GM12878 (cell line): ENCODE data around the gene COL1A1. TPM values are rescaled to one million over a fixed set of nuclear protein-coding genes. Genes with fewer than 3 reads are reported as not detected.

Source experiments
- ATAC-seq: fragments of 200-7000 bp; cut with Tn5 transposase; 3 replicates; pipeline ENCODE4 v1.9.1; 2020; ENCODE audit warnings: mild to moderate bottlenecking, moderate library complexity
- BruUV-seq: library from RNA; stranded (reverse); fragments of 400-500 nt; replicated peaks from 2 replicates; lab custom pipeline; 2021; lab: Mats Ljungman, UMichigan
- CTCF ChIA-PET: fragments of 300-600 bp; sonication (Branson Sonifier 250); formaldehyde crosslinking; extraction: SDS; loops from one replicate; lab custom pipeline; 2021; ENCODE audit warnings: inconsistent platforms; lab: Yijun Ruan, JAX
- POLR2A ChIA-PET: fragments of 350-600 bp; formaldehyde crosslinking; extraction: SDS; loops from one replicate; lab custom pipeline; 2021; ENCODE audit warnings: inconsistent platforms; lab: Charles Lee
- RAD21 ChIA-PET: fragments of 300-600 bp; sonication (Branson Sonifier 250); formaldehyde crosslinking; loops from one replicate; lab custom pipeline; 2023; ENCODE audit warnings: antibody characterized with exemption; ENCODE audit not compliant: unreplicated experiment; lab: Charles Lee
- SMC1A ChIA-PET: fragments of 300-600 bp; sonication (Branson Sonifier 250); formaldehyde crosslinking; loops from one replicate; lab custom pipeline; 2023; ENCODE audit not compliant: unreplicated experiment, uncharacterized antibody; lab: Charles Lee
- DNase-seq: peaks from one replicate; pipeline ENCODE4 v3.0.0-alpha.2; 2011; ENCODE audit warnings: low read depth, low spot score
- FAIRE-seq: peaks from 3 replicates; lab custom pipeline; 2011; peaks lifted over from hg19 to GRCh38; lab: Jason Lieb, UNC
- H2AFZ ChIP-seq: 2 replicates; pipeline ENCODE4 v1.6.0; 2011; ENCODE audit warnings: low read depth, low read length, control low read depth; ENCODE audit not compliant: control insufficient read depth
- H3K27ac ChIP-seq: 2 replicates; pipeline ENCODE4 v1.5.1; 2011; ENCODE audit warnings: control low read depth; ENCODE audit not compliant: control insufficient read depth, insufficient read depth
- H3K27me3 ChIP-seq, 2 experiments: replicated peaks in 1 of 2; 2 replicates each; pipeline versions ENCODE4 v1.6.0 to v1.6.1; 2011; ENCODE audit warnings: low read length in 1 of 2; ENCODE audit not compliant: control insufficient read depth in 2 of 2, insufficient read depth in 2 of 2
- H3K36me3 ChIP-seq, 2 experiments: 2 replicates each; pipeline ENCODE4 v1.5.1; 2011; ENCODE audit warnings: low read length in 1 of 2; ENCODE audit not compliant: control insufficient read depth in 2 of 2, insufficient read depth in 2 of 2
- H3K4me1 ChIP-seq: 2 replicates; pipeline ENCODE4 v1.6.1; 2011; ENCODE audit warnings: mild to moderate bottlenecking, low read length, moderate library complexity, mixed read lengths; ENCODE audit not compliant: control insufficient read depth, insufficient read depth
- H3K4me2 ChIP-seq: 2 replicates; pipeline ENCODE4 v1.6.0; 2011; ENCODE audit warnings: control low read depth; ENCODE audit not compliant: control insufficient read depth, insufficient read depth
- H3K4me3 ChIP-seq: fragments of 200-600 bp; sonication (generic); 2 replicates; pipeline ENCODE4 v1.5.1; 2016
- H3K79me2 ChIP-seq: 2 replicates; pipeline ENCODE4 v1.6.0; 2011; ENCODE audit warnings: low read length; ENCODE audit not compliant: control insufficient read depth, insufficient read depth
- H3K9ac ChIP-seq: 2 replicates; pipeline ENCODE4 v1.8.0; 2011; ENCODE audit warnings: low read length, control low read depth, mixed read lengths; ENCODE audit not compliant: control insufficient read depth, insufficient read depth
- H3K9me3 ChIP-seq: replicated peaks from 3 replicates; pipeline ENCODE4 v1.5.1; 2011; ENCODE audit warnings: mild to moderate bottlenecking, low read length; ENCODE audit not compliant: control insufficient read depth, insufficient read depth
- H4K20me1 ChIP-seq: 2 replicates; pipeline ENCODE4 v1.6.0; 2011; ENCODE audit not compliant: control insufficient read depth, insufficient read depth
- FOXK2 ChIP-seq: fragments of 450-650 bp; IDR thresholded peaks from 2 replicates; pipeline ENCODE4 v1.6.1; 2017; ENCODE audit warnings: mild to moderate bottlenecking, moderate library complexity
- IKZF1 ChIP-seq: fragments of 450-650 bp; conservative IDR thresholded peaks from 2 replicates; pipeline ENCODE4 v1.6.1; 2017; ENCODE audit warnings: antibody characterized with exemption, mild to moderate bottlenecking
- LARP7 ChIP-seq: fragments of 450-650 bp; IDR thresholded peaks from 2 replicates; pipeline ENCODE4 v1.6.1; 2017; ENCODE audit warnings: mild to moderate bottlenecking
- MXI1 ChIP-seq: fragments of 150-350 bp; IDR thresholded peaks from 2 replicates; pipeline ENCODE4 v1.6.1; 2011; ENCODE audit warnings: low read depth, mild to moderate bottlenecking, inconsistent platforms, low read length, improper control_type of control experiment
- NFIC ChIP-seq: IDR thresholded peaks from 2 replicates; pipeline ENCODE4 v1.6.1; 2012; ENCODE audit warnings: low read depth, mild to moderate bottlenecking, inconsistent platforms, low read length, moderate library complexity
- NR2F1 ChIP-seq: fragments of 450-650 bp; conservative IDR thresholded peaks from 2 replicates; pipeline ENCODE4 v1.6.1; 2017; ENCODE audit warnings: mild to moderate bottlenecking
- SP1 ChIP-seq: IDR thresholded peaks from one replicate; pipeline ENCODE4 v1.6.1; 2011; ENCODE audit warnings: low read depth, low read length
- SREBF1 ChIP-seq: IDR thresholded peaks from 2 replicates; pipeline ENCODE4 v1.6.1; 2012; ENCODE audit warnings: mild to moderate bottlenecking, low read length
- WRNIP1 ChIP-seq: IDR thresholded peaks from 2 replicates; pipeline ENCODE4 v1.6.1; 2011; ENCODE audit warnings: low read depth, low read length, improper control_type of control experiment, borderline replicate concordance
- WGBS: methylation state at CpG from one replicate; pipeline ENCODE4 v1.1.6; 2016; ENCODE audit warnings: low lambda C conversion rate; ENCODE audit not compliant: insufficient replicate concordance, insufficient coverage; ENCODE audit errors: missing lambda C conversion rate; 5-methylcytosine and 5-hydroxymethylcytosine counted together
- in situ Hi-C: fragments of 300-500 bp; cut with MboI; formaldehyde crosslinking; loops from 9 replicates; pipeline ENCODE4 v1.14.3; 2018; ENCODE audit warnings: mixed read lengths
- intact Hi-C: fragments of 100-400 bp; cut with micrococcal nuclease; formaldehyde crosslinking; loops from one replicate; pipeline ENCODE4 v1.14.2; 2022; ENCODE audit not compliant: unreplicated experiment
- polyA plus RNA-seq, 11 experiments: library from polyadenylated mRNA; depleted of rRNA in 4 of 11; unstranded in 6 of 11; stranded (reverse) in 5 of 11; fragments of >200 nt; fragmentation: Nextera tagmentation in 4 of 11; fragmentation: Illumina TruSeq in 1 of 11; extraction: Ambion mirVana in 4 of 11; extraction: Trizol in 1 of 11; gene quantifications; 1 replicate in 1 of 11; 2 replicates in 10 of 11; pipeline versions ENCODE4 v1.2.1 to v1.2.3, GENCODE V29; 2011 to 2016; ENCODE audit warnings: inconsistent platforms in 2 of 11, missing spikeins in 2 of 11, low read depth in 1 of 11
- total RNA-seq, 4 experiments: library from RNA; depleted of rRNA in 3 of 4; stranded (reverse); fragments of >200 nt in 3 of 4; fragmentation: Illumina TruSeq in 1 of 4; extraction: Trizol in 1 of 4; gene quantifications; 2 replicates each; pipeline versions ENCODE4 v1.2.1 to v1.2.3, GENCODE V29; 2013 to 2021

Gene COL1A1
- total and polyA plus RNA-seq, 10 of the 15 experiments (the other 5 are each of a cell fraction or from before 2014, with no cell fraction given): 0.18 to 7.7 (median 2.3) TPM

DNA sequence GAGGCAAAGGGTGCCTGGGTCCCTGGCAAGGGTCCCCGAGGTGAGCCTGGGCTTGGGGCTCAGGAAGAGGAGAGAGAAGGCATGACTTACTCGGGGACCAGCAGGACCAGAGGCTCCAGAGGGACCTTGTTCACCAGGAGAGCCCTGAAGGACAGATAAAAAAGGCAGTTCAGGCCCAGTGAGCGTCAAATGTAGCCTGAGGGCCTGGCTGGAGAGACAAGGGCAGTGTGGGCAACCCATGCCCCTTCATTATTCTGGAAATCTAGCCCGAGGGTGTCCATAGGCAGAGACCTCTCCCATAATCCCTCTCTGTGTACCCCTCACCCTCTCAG lies 14.1 kb downstream of the COL1A1 start:
- ChIA-PET POLR2A (interaction anchor here (0.6 to 1.2 kb wide), 2 partner anchors 39 to 46 kb away, joined by 3 read pairs; no protein-coding TSS in a partner anchor), SMC1A (interaction anchor here (1.5 to 1.9 kb wide), 2 partner anchors 10 to 18 kb away, joined by 7 read pairs; no protein-coding TSS in a partner anchor), CTCF (interaction anchor here (1.3 to 3.5 kb wide), 3 partner anchors 9 to 17 kb away, joined by 4 to 26 read pairs (median 11); no protein-coding TSS in a partner anchor), RAD21 (interaction anchor here (0.9 to 1.9 kb wide), 2 partner anchors 18 to 24 kb away, joined by 5 to 9 read pairs; no protein-coding TSS in a partner anchor)
- Histone ChIP-seq H3K4me1 (peaks cover 28% of the 10 kb centered on the region), H3K4me2 (no peak overlapping the region), H3K79me2 (no peaks in the 10 kb centered on the region), H2AFZ (no peak overlapping the region), H4K20me1 (no peaks in the 10 kb centered on the region), H3K9ac (no peak overlapping the region), H3K36me3 (peaks cover 0 to 6% of the 10 kb centered on the region in 2 experiments; a peak in 2 of 4 replicates), H3K27ac (no peak overlapping the region), H3K4me3 (no peak overlapping the region), H3K9me3 (no peaks in the 10 kb centered on the region), H3K27me3 (no peaks in the 10 kb centered on the region)
- DNase-seq (no peak), ATAC-seq (no peak), FAIRE-seq (no peak)
- in situ Hi-C loops: no loop called here
- no peak for TF ChIP-seq IKZF1
- TF ChIP-seq SREBF1: no peak
- TF ChIP-seq LARP7: no peak
- TF ChIP-seq WRNIP1: no peak
- TF ChIP-seq MXI1: no peak
- TF ChIP-seq SP1: no peak
- TF ChIP-seq NFIC: no peak
- no peak for TF ChIP-seq NR2F1
- no peak for TF ChIP-seq FOXK2
- intact Hi-C loops: no loop called here
- no TSS peak for BruUV-seq
- WGBS: 4% methylated on average over 4 of the region's 4 CpGs
